ENCODE measurements around the gene CYP2A6. TPM values are rescaled to one million over a fixed set of nuclear protein-coding genes. Genes with fewer than 3 reads are reported as not detected.
"Not testable (repeated sequence)": the region's sequence is repeated elsewhere in the genome, so short reads cannot be mapped to it uniquely, and the experiment has no call there.

Gene CYP2A6
- total RNA-seq, 1 donor from 2014 or later, result 2.0 TPM

GRCh38 chr19:40811478-40812341, 38.5 kb downstream of the CYP2A6 start:
- H3K9me3 ChIP-seq, result no peaks in the 10 kb centered on the region
- H3K4me1 ChIP-seq, result peaks cover 64% of the 10 kb centered on the region
- H3K27me3 ChIP-seq, result no peaks in the 10 kb centered on the region
- peak overlapping the region; percentile 79 for H3K27ac ChIP-seq
- no peak for TF ChIP-seq POLR2A (IDR thresholded peaks at IDR 0.05)
- no peak for TF ChIP-seq CTCF (IDR thresholded peaks at IDR 0.05)
- peak in 1 of 2 donors; percentile 38 for TF ChIP-seq POLR2AphosphoS5 (IDR thresholded peaks at IDR 0.05; ENCODE audit: insufficient read depth in 1 of 2, low read depth in 1 of 2)
- intact Hi-C loops (cut with DNase I), result no loop called here
- DNase-seq (ENCODE audit: extremely low spot score in 2 of 2), result no peak
- peak overlapping the region; percentile 45 to 51 for H3K4me3 ChIP-seq
- H3K36me3 ChIP-seq, result peaks cover 0 to 13% of the 10 kb centered on the region in 2 donors

- H3K9me3 ChIP-seq; H3K27me3 ChIP-seq; DNase-seq (ENCODE audit: extremely low spot score in 2 of 2); intact Hi-C loops (cut with DNase I): not testable (repeated sequence)
- peak in 1 of 3 experiments; percentile 3 for TF ChIP-seq CTCF (IDR thresholded peaks at IDR 0.05)
- TF ChIP-seq POLR2AphosphoS5 (IDR thresholded peaks at IDR 0.05; ENCODE audit: insufficient read depth in 1 of 2, low read depth in 1 of 2), result peak in 1 of 2 donors; percentile 74
- TF ChIP-seq POLR2A (IDR thresholded peaks at IDR 0.05), result peak in 1 of 2 donors; percentile 15
- Histone ChIP-seq H3K4me1 (peaks cover 73% of the 10 kb centered on the region), H3K36me3 (peaks cover 0 to 13% of the 10 kb centered on the region in 2 donors), H3K27ac (peak overlapping the region; percentile 79), H3K4me3 (peak overlapping the region; percentile 45 to 51)
Observed at GRCh38 chr19:40810649-40811408, 39.4 kb downstream of the CYP2A6 start.

- H3K4me3 ChIP-seq, result peak overlapping the region; percentile 45 to 51
- no peak for DNase-seq (ENCODE audit: extremely low spot score in 2 of 2)
Observed at GRCh38 chr19:40810160-40810559, 40.1 kb downstream of the CYP2A6 start.

GRCh38 chr19:40809358-40810086, 40.7 kb downstream of the CYP2A6 start:
- intact Hi-C loops (cut with DNase I), result loop anchor here (10.0 kb wide), 1 partner anchor 55 kb away; the partner anchor contains the start of genes ACTMAP and SNRPA
- Histone ChIP-seq H3K4me3 (peak overlapping the region; percentile 45 to 51), H3K4me1 (peaks cover 86% of the 10 kb centered on the region)

More at GRCh38 chr19:40810160-40810559, 40.1 kb downstream of the CYP2A6 start:
- no peaks in the 10 kb centered on the region for H3K9me3 ChIP-seq
- H3K27ac ChIP-seq, result peak overlapping the region; percentile 79
- H3K36me3 ChIP-seq, result peaks cover 0 to 17% of the 10 kb centered on the region in 2 donors
- no peaks in the 10 kb centered on the region for H3K27me3 ChIP-seq
- H3K4me1 ChIP-seq, result peaks cover 80% of the 10 kb centered on the region
- no peak for TF ChIP-seq POLR2A (IDR thresholded peaks at IDR 0.05)
- no peak for TF ChIP-seq POLR2AphosphoS5 (IDR thresholded peaks at IDR 0.05; ENCODE audit: insufficient read depth in 1 of 2, low read depth in 1 of 2)
- TF ChIP-seq CTCF (IDR thresholded peaks at IDR 0.05), result no peak
- intact Hi-C loops (cut with DNase I), result no loop called here

More at GRCh38 chr19:40809358-40810086, 40.7 kb downstream of the CYP2A6 start:
- no peak for DNase-seq (ENCODE audit: extremely low spot score in 2 of 2)
- Histone ChIP-seq H3K27me3 (no peaks in the 10 kb centered on the region), H3K36me3 (peaks cover 0 to 17% of the 10 kb centered on the region in 2 donors), H3K9me3 (no peaks in the 10 kb centered on the region), H3K27ac (peak overlapping the region; percentile 79)
- TF ChIP-seq POLR2A (IDR thresholded peaks at IDR 0.05) (no peak), POLR2AphosphoS5 (IDR thresholded peaks at IDR 0.05; ENCODE audit: insufficient read depth in 1 of 2, low read depth in 1 of 2) (peak in 1 of 2 donors; percentile 8), CTCF (IDR thresholded peaks at IDR 0.05) (no peak)
